GM23338 (cell line): ENCODE results near the gene NPAS3. TPM values are rescaled to one million over a fixed set of nuclear protein-coding genes. Genes with fewer than 3 reads are reported as not detected.

Experiments
- ATAC-seq: fragments of 200-7000 bp; cut with Tn5 transposase; 3 replicates; pipeline ENCODE4 v1.9.1; 2020
- DNase-seq: peaks from one replicate; pipeline ENCODE4 v3.0.0-alpha.2; 2015; ENCODE audit warnings: low spot score
- H2AFZ ChIP-seq: fragments of 200-600 bp; sonication (generic); 2 replicates; pipeline ENCODE4 v1.8.0; 2016; ENCODE audit warnings: antibody characterized with exemption, mild to moderate bottlenecking, moderate library complexity
- H3F3A ChIP-seq: fragments of 200-600 bp; sonication (generic); replicated peaks from 2 replicates; pipeline ENCODE4 v1.8.0; 2017; ENCODE audit warnings: antibody characterized with exemption, mixed run types, low read depth
- H3K27ac ChIP-seq: fragments of 200-600 bp; sonication (generic); 2 replicates; pipeline ENCODE4 v1.6.1; 2016; ENCODE audit warnings: low read depth
- H3K27me3 ChIP-seq: fragments of 200-600 bp; sonication (generic); 2 replicates; pipeline ENCODE4 v1.8.0; 2016; ENCODE audit warnings: mild to moderate bottlenecking, mixed run types, moderate library complexity; ENCODE audit not compliant: insufficient read depth
- H3K36me3 ChIP-seq: fragments of 200-600 bp; sonication (generic); 2 replicates; pipeline ENCODE4 v1.8.0; 2016; ENCODE audit warnings: mild to moderate bottlenecking; ENCODE audit not compliant: insufficient read depth
- H3K4me1 ChIP-seq: fragments of 200-600 bp; sonication (generic); 2 replicates; pipeline ENCODE4 v1.8.0; 2016; ENCODE audit warnings: mild to moderate bottlenecking, moderate library complexity; ENCODE audit not compliant: insufficient read depth
- H3K4me2 ChIP-seq: fragments of 200-600 bp; sonication (generic); 2 replicates; pipeline ENCODE4 v1.7.1; 2017; ENCODE audit warnings: mixed run types
- H3K4me3 ChIP-seq: fragments of 200-600 bp; sonication (generic); 2 replicates; pipeline ENCODE4 v1.6.1; 2016; ENCODE audit warnings: mixed run types
- H3K79me2 ChIP-seq: fragments of 200-600 bp; sonication (generic); replicated peaks from 2 replicates; pipeline ENCODE4 v1.8.0; 2017; ENCODE audit warnings: mild to moderate bottlenecking; ENCODE audit not compliant: insufficient read depth
- H3K9me2 ChIP-seq: fragments of 200-600 bp; sonication (generic); 2 replicates; pipeline ENCODE4 v1.8.0; 2017; ENCODE audit not compliant: insufficient read depth
- H4K20me1 ChIP-seq: fragments of 200-600 bp; sonication (generic); replicated peaks from 2 replicates; pipeline ENCODE4 v1.8.0; 2017; ENCODE audit warnings: mild to moderate bottlenecking; ENCODE audit not compliant: insufficient read depth
- H3K27ac Mint-ChIP-seq: 2 replicates; pipeline ENCODE4 v1.8.0; 2020; ENCODE audit warnings: inconsistent platforms, mild to moderate bottlenecking, moderate library complexity, mixed read lengths
- H3K27me3 Mint-ChIP-seq: 3 replicates; pipeline ENCODE4 v1.8.0; 2022; ENCODE audit warnings: low read depth, mild to moderate bottlenecking, moderate library complexity, mixed read lengths, inconsistent platforms; ENCODE audit not compliant: insufficient read depth, poor library complexity
- H3K36me3 Mint-ChIP-seq: 3 replicates; pipeline ENCODE4 v1.8.0; 2021; ENCODE audit warnings: low read depth, mild to moderate bottlenecking, inconsistent platforms, moderate library complexity, mixed read lengths
- H3K4me1 Mint-ChIP-seq: 3 replicates; pipeline ENCODE4 v1.8.0; 2020; ENCODE audit warnings: mild to moderate bottlenecking, inconsistent platforms, mixed read lengths
- H3K4me3 Mint-ChIP-seq: 3 replicates; pipeline ENCODE4 v1.8.0; 2021; ENCODE audit warnings: moderate library complexity, mild to moderate bottlenecking, inconsistent platforms, mixed read lengths
- H3K9me3 Mint-ChIP-seq: 3 replicates; pipeline ENCODE4 v1.8.0; 2020; ENCODE audit warnings: moderate library complexity, mild to moderate bottlenecking, inconsistent platforms, mixed read lengths
- CREB1 ChIP-seq: fragments of 250-450 bp; sonication (Bioruptor Pico); IDR thresholded peaks from 2 replicates; pipeline ENCODE4 v1.5.0; 2020; ENCODE audit warnings: low read depth, mild to moderate bottlenecking, moderate library complexity
- CTCF ChIP-seq, 2 experiments: fragments of 200-600 bp in 1 of 2; sonication (generic) in 1 of 2; conservative IDR thresholded peaks; 2 replicates each; pipeline versions ENCODE4 v1.5.1 to v1.6.1; 2016 to 2017; ENCODE audit warnings: antibody characterized with exemption in 2 of 2, low read depth in 2 of 2, mild to moderate bottlenecking in 2 of 2, moderate library complexity in 1 of 2
- ETS1 ChIP-seq: IDR thresholded peaks from 2 replicates; pipeline ENCODE4 v1.6.1; 2016; ENCODE audit warnings: antibody characterized with exemption
- EZH2 ChIP-seq: fragments of 200-600 bp; sonication (generic); IDR thresholded peaks from one replicate; pipeline ENCODE4 v1.8.0; 2017; ENCODE audit warnings: antibody characterized with exemption, mild to moderate bottlenecking, low read depth; ENCODE audit not compliant: unreplicated experiment
- EZH2phosphoT487 ChIP-seq: fragments of 200-600 bp; sonication (generic); IDR thresholded peaks from one replicate; pipeline ENCODE4 v1.8.1; 2018; ENCODE audit warnings: antibody characterized with exemption; ENCODE audit not compliant: unreplicated experiment
- POLR2AphosphoS5 ChIP-seq: IDR thresholded peaks from 2 replicates; pipeline ENCODE4 v1.6.1; 2016; ENCODE audit warnings: antibody characterized with exemption, low read depth
- STAT1 ChIP-seq: IDR thresholded peaks from one replicate; pipeline ENCODE4 v1.6.1; 2016; ENCODE audit warnings: antibody characterized with exemption; ENCODE audit not compliant: unreplicated experiment
- ZNF114 ChIP-seq: fragments of 250-450 bp; sonication (Bioruptor Pico); IDR thresholded peaks from 2 replicates; pipeline ENCODE4 v1.5.0; 2020; ENCODE audit warnings: mild to moderate bottlenecking, moderate library complexity
- ZNF462 ChIP-seq: fragments of 250-450 bp; sonication (Bioruptor Pico); IDR thresholded peaks from 2 replicates; pipeline ENCODE4 v1.5.0; 2020; ENCODE audit warnings: mild to moderate bottlenecking, moderate library complexity
- polyA plus RNA-seq: library from polyadenylated mRNA; unstranded; fragments of >200 nt; fragmentation: Nextera tagmentation; extraction: Ambion mirVana; gene quantifications from 2 replicates; pipeline ENCODE4 v1.2.1, GENCODE V29; 2016
- total RNA-seq: library from RNA; depleted of rRNA; stranded (reverse); fragments of >200 nt; shearing (Covaris generic); gene quantifications from 2 replicates; pipeline ENCODE4 v1.2.3, GENCODE V29; 2014

The NPAS3 gene
- total and polyA plus RNA-seq, 2 experiments from 2014 or later = 0.17 to 0.19 TPM

GRCh38 chr14:33793398-33794110, 854.9 kb downstream of the NPAS3 start (continued):
- TF ChIP-seq ZNF462 (CRISPR knock-in tag) (no peak), POLR2AphosphoS5 (no peak), CTCF (conservative IDR thresholded peaks at IDR 0.05; ENCODE audit: low read depth in 2 of 2) (no peak), ZNF114 (CRISPR knock-in tag) (no peak)

GRCh38 chr14:33794791-33795305, 856.2 kb downstream of the NPAS3 start:
- Histone ChIP-seq H4K20me1 (no peaks in the 10 kb centered on the region), H3K27ac (no peak overlapping the region), H3K27me3 (no peaks in the 10 kb centered on the region), H3K4me3 (no peak overlapping the region), H3K4me2 (no peak overlapping the region), H3K9me2 (no peaks in the 10 kb centered on the region), H3K36me3 (no peaks in the 10 kb centered on the region), H3K79me2 (no peaks in the 10 kb centered on the region), H2AFZ (no peak overlapping the region), H3F3A (no peaks in the 10 kb centered on the region), H3K4me1 (no peaks in the 10 kb centered on the region)
- Mint-ChIP-seq H3K9me3 (no peaks in the 10 kb centered on the region), H3K27ac (no peak overlapping the region), H3K27me3 (no peaks in the 10 kb centered on the region), H3K4me3 (no peak overlapping the region), H3K4me1 (peaks cover 19% of the 10 kb centered on the region), H3K36me3 (no peaks in the 10 kb centered on the region)
- DNase-seq (no peak), ATAC-seq (no peak)
- TF ChIP-seq STAT1 (no peak), CREB1 (CRISPR knock-in tag) (no peak), ETS1 (no peak), EZH2 (no peak), EZH2phosphoT487 (no peak), POLR2AphosphoS5 (no peak), CTCF (conservative IDR thresholded peaks at IDR 0.05; ENCODE audit: low read depth in 2 of 2) (no peak), ZNF114 (CRISPR knock-in tag) (no peak)
